NCI-H524 (cell line): ENCODE data around the gene OCA2.

Experiments
- DNase-seq, 2 experiments: peaks; one replicate each; lab custom pipeline; 2025; lab: John Stamatoyannopoulos, UW

OCA2 gene

DNA sequence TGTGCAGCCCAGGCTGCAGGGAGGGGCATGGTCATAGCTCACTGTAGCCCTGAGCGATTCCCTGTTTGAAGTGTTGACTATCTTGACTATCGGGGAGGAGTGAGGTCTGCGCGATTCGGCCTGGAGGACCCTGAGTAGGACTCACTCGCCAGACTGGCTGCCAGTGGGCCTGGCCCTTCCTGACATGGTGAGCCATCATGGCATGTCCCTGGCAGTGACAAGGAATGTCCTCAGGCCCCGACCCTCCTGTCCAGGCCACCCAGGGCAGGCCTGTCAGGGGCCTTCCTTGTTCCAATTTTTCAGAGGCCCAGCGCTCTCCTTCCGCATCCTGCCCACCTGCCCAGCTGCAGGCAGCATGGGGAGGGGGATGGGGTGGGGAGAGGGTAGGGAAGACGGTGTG is 5.2 kb upstream of the OCA2 start:
- no peak for DNase-seq

DNA sequence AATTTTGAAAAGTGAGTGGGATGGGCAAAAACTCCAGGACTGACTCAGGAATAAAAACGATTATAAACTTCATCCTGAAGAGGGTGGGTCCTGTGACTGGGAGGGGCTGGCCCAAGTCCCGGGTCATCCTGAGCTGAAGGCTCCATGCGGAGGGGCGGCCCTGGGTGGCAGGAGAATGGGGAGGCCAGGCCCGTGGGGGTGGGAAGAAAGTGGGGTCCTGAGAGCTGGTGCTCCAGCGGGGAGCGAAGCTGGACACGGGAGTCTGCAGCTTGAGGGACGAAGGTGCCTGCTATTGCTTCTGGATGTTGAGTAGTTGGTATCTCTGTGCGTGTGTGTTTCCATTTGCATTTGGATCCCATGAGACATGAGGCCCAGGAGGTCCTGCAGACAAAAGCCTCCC is 4.7 kb upstream of the OCA2 start:
- DNase-seq, result no peak

DNA sequence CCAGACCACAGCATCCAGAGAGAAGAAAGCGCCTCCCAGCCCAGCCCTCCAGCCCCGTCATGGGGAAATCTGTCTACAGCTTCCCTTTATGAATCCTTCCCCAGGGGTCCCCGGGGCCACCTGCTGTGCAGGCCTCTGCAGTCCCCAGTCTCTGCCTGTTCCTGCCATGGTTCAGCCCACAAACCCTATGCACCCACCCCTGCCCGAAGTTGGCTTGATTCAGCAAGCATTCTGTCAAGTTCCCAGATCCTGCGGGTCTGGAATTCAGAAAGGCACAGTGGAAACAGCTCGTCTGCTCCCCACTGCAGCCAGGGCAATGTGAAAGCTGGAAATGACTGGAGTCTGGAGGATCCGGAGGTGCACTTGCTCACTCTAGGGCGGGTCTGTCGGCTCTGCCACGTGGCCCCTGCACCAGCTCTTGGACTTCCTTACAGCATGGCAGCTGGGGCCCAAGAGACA is 2.9 kb upstream of the OCA2 start:
- DNase-seq, result no peak

DNA sequence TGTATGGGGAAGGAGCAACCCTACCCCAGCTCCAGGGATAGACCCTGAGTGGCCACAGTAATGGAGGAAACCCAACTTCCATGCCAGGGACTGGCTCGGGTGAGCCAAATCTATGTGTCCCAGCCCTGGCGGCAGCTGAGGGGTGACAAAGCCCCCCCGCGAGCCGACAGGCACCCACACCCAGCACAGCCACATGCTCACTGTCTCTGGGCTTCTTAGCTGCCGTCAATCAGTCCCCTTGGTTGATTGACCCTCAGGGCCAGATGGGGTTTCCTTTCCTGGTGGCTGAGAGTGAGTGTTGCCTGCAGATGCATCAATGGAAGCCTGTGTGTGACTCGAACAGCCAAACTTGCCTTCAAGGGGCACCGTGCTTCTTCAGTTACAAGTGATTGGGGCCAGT is 2.1 kb upstream of the OCA2 start:
- no peak for DNase-seq

DNA sequence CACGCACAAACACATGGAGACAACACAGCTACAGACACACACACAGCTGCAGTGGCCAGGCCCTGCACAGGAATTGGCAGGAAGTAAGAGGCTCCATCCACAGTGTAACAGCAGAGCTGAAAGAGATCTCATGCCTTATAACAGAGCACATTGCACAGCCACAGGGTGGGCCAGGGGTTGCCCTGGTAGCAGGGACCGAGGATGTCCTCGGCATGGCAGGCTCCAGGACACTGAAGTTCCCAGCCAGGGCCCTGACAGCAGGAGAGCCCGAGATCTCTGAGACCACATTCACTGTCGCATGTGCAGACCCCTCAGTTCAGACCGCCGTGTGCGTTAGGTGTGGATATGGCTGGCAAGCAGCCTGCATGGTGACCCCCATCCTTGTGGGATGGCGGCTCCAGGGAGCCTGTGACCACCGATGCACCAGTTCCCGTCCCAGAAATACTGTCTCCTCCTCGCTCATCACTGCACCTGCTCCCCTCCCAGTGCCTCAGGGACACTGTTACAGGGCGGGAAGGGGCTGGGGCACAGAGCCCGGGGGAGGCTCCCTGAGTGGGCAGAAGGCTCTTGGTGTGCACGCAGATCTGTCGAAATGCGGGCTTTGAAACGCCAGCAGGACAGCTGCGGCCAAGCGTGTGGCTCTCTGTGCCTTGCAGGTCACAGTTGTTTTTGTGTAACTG is 1.5 kb upstream of the OCA2 start:
- no peak for DNase-seq

DNA sequence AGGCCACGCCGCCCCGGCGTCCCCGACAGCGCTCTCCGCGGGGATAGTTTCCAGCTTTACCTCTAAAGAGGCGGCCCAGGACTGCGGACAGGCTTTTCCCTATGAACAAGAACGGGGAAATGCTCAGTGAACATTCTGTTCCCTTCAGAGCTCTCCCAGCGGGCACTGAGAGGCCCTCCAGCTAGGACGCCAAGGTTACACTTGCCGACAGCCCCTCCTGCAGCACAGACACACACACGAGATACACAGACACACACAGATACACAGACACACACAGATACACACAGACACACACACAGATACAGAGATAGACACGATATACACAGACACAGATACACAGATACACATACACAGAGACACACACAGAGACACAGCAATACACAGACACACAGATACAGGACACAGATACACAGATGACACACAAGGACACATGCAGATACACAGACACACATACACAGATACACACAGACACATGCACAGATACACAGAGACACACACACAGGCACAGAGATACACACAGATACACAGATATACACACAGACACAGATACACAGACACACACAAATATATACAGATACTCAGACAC is 533 bp upstream of the OCA2 start:
- no peak for DNase-seq

DNA sequence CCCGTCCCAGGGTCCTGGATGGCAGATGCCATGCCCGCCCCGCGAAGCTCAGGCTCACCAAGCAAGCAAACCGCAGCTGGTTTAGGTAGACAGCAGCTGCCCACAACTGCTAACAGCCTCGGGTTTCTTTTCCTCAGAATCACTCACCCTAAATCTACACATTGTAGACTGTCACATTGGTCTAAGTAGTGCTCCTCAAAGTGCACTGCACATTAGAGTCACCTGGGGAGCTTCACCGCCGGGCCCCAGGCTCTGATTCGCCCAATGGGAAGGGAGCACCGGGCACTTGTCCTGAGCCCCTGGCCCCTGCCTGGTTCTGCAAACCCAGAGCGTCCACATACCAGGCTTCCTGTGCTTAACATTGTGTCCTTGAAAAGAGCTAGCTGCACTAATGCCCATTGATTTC is 752 bp downstream of the OCA2 start:
- DNase-seq, result peak in 1 of 2 experiments; percentile 62

DNA sequence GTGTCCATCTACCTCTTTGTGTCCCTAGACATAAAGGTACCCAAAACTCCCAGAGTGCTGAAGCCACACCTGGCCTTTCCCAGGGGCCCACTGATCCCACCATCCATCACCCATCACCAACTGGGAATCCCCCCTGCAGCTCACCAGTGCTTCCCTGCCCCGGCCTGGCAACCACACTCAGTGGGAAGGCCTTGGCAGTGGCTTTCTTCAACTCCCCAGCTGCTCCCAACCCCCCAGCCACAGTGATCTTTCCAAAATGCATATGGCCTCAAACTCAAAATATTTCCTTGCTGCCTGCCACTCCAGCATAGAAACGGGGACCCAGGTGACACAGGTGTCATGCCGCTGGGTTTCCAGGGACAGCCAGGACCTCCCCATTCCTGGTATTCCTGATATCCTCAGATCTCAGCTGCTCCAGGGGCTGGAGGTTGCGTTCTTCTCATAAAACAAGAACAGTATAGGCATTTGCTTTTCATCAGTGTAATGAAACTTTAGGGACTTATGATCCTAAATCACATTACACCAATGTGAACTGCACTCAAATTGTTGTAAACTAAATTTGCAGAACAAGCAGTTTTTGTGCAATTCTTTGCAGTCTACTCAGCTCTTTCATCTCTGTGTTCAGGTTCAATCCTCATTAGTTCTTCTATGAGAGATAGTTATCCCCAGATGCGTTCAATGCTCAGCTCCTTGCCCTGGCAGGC is 1.3 kb downstream of the OCA2 start:
- no peak for DNase-seq

DNA sequence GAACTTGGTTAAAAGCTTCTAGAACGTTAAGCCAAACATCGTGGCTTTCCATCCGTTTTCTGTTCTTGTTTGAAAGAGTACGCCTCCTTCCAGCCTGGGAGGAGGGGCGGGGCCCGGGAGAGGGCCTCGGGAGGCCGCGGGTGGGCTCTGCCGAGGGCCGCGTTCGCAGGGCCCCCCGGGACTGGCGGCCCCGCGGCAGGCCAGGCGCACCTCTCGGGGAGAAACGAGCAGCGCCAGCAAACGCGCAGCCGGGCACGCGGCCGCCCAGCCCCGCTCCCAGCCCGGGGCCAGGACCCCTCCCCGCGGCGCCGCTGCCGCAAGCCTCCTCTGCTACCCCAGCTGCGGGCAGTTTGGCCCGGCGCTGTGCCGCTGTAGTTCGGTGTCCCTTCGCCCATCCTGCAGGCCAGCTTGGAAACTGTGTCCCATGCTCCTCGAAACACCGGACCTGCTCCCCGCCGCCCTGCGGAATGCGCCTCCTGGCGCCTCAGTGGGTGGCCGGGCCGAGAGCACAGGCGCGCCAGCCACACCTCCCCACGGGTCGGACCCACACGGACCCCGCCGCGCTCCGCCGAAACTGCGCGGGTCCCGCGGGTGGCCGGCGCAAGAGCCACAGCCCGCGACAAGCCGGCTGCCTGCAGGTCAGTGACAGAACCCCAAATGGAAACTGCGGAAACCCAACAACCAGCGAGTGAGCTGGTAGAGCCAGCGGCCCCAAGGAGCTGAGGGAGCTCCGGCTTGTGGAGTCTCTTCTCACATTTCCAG is 2.3 kb downstream of the OCA2 start:
- DNase-seq, result peak in 1 of 2 experiments; percentile 59

DNA sequence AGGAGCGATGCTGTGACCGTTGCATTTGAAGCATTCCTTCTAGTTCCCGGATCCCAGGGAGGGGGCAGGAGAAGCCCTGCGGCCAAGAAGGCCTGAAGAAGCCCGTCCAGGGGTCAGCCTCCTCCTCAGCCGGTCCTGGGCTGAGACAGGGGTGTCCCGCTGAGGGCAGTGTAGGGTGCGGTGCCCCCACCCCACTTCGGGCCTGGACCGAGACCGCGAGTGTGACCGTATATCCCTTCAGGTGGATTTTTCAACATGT is 2.8 kb downstream of the OCA2 start:
- DNase-seq, result no peak

DNA sequence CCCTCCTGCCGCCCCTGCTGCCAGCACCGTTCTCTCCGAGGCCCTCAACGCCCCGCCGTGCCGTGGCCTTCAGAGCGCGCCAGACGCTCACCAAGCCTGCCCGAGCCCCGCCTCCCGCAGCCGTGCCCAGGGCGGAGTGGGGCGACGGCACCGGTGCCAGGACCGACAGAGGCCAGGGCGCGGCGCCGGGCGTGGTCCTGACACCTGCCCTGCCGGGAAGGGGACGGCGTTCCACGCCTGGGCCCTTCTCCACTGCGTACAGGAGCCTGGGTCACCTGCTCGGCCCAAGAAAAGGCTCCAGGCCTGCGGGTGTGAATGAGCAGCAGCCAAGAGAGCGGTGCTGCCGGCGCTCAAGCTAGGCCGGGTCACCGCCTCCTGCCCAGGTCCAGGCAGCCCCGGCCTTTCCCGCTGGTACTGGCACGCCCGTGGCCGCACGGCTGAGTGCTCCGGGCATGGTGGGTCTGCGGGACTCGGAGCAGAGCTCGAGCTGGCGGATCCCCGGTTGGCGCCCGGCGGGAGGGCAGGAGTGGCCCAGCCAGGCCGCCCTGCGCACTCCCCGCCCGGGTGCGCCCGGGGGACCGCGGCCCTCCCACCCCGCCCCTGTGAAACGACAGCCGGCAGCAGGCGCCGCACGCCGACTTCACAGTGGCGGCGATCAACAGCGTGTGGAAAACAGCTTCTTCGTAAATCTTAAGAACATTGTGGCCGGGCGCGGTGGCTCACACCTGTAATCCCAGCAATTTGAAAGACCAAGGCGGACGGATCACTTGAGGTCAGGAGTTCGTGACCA is 4.2 kb downstream of the OCA2 start:
- peak in 1 of 2 experiments; percentile 56 for DNase-seq

DNA sequence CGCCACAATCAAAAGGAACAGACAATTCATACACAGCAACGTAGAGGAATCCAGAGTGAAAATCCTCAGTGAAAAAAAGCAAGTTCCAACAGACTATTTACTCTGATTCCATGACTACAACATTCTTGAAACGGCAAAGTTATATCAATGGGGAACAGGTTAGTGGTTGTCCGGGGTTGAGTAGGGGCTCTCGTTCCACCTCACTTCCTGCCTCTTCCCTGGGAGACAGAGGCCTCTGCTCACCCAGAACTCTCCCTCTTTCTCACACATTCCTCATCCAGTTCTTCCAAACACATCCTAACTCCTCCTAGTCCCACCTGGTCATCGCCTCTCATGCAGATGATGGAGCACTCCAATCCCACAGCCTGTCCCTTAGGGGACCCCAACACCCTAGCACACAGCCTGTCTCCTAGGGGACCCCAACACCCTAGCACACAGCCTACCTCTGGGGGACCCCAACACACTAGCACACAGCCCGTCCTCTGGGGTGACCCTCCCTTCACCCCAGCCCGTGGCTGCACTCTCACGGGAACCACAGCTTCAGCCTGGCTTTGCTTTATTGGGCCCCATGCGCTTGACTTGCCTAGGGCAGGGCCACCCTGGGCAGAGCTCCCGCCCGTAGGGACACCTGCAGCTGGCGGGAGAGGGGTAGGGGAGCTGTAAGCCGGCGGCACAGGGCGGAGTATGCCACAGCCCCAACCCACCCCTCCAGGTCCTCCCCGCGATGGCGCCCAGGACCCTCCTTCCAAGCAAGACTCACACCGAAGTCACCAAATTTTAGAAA is 5.2 kb downstream of the OCA2 start:
- DNase-seq, result peak in 1 of 2 experiments; percentile 25

DNA sequence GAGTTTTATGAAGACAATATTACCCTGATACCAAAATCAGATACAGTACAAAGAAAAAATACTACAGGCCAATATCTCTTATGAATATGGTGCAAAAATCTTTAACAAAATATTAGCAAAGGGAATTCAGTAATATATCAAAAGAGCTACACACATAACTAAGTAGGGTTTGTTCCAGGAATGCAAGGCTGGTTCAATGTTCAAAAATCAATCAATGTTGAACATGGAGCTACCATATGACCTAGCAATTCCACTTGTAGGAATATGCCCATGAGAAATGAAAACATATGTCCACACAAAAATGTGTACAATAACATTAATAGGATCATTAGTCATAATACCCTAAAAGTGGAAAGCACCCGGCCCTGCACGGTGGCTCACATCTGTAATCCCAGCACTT is 7.8 kb downstream of the OCA2 start:
- DNase-seq, result no peak

DNA sequence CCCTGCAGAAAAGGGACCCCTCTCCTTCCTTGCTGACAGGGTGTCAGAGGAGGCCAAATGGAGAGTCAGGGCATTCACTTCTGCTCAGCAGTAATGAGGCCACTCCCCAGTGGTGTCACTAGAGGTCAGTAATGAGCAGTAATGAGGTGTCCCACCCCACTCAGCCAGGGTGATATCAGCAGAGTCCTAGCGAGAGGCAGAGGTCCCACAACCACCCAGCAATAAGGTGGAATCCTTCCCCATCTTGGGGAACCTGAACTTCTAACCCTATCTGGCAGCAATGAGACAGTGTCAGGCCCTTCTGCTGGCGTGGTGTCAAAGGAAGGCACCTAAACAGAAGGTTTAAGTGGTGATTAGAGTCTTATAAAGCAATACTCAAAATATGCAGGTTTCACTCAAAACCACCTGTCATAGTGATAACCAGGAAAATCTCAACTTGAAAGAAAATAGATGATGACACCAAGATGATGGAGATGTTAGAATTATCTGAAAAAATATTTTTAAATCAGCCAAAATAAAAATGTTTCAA is 12.9 kb downstream of the OCA2 start:
- DNase-seq, result peak; percentile 56 to 72

DNA sequence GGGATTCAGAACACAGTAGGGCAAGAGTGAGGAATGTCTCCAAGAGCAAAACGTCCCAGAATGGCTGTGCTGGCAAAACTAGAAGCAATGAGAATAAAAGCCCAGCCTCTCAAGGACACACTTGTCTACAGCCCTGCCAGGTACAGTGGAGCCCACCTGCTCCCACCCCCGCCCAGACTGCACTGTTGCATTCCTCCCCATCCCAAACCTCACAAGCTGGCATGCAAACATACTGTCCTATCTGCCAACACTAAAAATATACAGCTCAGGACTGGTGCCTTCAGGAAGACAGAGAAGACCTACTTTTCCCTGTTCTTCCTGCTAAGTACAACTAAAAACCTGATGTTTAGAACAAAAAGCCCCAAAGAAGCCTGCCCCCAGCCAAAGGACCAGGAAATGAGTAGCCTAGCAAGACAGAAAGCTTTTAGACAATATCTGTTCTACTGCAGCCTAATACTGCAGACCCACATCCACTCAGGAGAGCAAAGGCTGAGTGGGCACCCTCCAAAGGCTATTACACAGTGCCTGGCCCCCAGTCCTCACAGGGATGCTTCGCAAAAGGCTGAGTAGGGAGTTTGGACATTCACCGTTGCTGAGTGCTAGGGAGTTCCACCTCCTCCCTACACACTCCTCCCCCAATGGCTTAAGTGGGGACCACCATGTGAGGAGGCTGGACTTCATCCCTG is 13.5 kb downstream of the OCA2 start:
- no peak for DNase-seq

DNA sequence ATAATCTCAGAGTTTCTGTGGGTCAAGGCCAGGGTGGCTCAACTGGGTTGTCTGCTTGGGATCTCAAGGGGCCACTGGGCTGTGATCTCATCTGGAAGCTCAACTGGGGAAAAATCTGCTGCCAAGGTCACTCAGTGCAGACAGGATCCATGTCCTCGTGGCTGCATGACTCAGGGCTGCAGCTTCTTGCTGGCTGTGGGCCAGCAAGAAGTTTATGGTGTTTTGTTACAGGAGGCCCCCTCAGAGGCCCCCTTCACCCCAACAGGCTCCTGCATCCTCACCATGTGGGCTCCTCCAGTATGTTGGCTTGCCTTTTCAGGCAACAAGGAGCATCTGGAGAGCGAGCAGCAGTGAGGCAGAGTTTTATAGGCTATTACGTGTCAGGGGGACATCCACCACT is 14.6 kb downstream of the OCA2 start:
- no peak for DNase-seq

DNA sequence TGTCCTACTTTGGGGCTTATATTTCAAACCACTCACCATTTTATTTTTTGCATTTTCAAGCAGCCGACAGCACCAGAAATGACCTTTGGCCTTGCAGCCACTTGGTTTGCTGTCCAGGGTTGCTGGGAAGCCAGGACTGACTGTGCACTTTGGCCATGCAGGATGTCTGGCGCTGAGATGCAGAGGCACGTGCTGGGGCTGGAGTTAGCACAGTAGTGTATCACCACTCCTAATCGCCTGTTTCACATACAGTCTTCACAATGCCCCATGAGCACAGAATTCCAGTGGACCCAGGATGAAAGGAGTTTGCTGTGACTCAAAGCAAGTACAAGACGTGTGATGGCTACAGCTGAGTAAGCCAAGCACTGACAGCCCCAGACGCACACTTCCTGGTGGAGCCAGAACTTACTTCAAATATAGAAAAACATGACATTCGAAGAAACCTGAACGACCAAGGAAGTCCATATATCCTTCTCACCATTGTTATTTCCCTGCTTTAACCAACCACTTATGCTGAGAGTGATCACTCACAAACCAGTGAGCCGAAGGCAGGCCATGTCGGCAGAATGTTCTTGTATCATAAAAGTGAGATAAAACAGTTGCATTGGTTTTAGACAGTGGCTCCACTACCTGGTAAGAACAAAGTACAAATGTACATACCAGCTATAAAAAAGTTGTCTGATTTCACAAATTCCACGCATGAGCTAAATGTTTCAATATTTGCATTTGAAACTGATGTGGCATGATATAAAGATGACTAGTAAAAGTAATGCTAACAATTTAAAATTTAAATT is 16.0 kb downstream of the OCA2 start:
- DNase-seq, result no peak

DNA sequence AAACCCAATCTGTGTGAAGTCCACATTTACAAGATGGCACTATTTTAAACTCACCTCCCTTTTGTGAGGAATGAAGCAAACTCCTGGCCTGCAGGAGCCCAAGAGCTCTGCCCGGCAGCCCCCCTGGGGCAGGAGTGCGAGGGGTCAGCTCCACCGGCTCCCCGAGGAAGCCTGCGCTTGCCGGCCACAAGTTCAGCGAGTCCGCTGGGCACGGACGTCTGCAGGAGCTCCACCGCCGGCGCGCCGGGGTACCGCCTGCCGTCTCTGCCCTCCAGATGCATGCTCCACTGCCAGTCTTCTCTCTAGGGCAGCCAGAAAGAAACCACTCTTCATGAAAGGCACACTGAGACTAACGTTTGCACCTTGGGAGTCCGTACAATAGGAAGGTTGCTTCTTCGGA is 17.5 kb downstream of the OCA2 start:
- DNase-seq, result no peak

DNA sequence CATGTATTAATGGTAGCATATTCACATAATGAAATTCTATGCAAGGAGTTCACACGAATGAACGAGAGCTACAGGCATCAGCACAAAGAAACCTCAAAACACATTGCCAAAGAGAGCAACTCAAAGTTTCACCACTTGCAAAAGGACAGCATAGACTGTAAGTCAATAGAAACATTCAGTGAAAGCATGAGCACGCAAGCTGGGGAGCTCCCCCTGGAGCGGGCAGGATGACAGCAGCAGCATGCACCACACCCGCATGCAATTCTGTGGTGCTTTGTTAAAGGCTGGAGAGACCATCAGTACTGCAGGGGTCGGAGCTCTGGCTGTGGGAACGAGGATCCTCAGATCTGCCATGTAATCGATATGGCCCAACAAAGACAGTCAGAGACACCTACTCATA is 18.7 kb downstream of the OCA2 start:
- DNase-seq, result no peak
